Muscle layer of duodenum (tissue), 2 donors: ENCODE measurements around the gene GRIK3.
"Not testable (repeated sequence)": the region's sequence is repeated elsewhere in the genome, so short reads cannot be mapped to it uniquely, and the experiment has no call there.

ENCODE experiments used
- H3K27ac ChIP-seq: one replicate; pipeline ENCODE4 v1.7.0; 2013; ENCODE audit warnings: mild to moderate bottlenecking, low read length
- H3K27me3 ChIP-seq: one replicate; pipeline ENCODE4 v1.7.0; 2013; ENCODE audit warnings: low read depth, mild to moderate bottlenecking, control low read depth, low read length
- H3K36me3 ChIP-seq, 2 donors: one replicate each; pipeline ENCODE4 v1.7.0; 2013; ENCODE audit warnings: low read length in 2 of 2, control low read depth in 1 of 2, mild to moderate bottlenecking in 1 of 2; ENCODE audit not compliant: insufficient read depth in 2 of 2, control insufficient read depth in 1 of 2
- H3K4me1 ChIP-seq, 2 donors: one replicate each; pipeline ENCODE4 v1.7.0; 2013; ENCODE audit warnings: low read length in 2 of 2, mild to moderate bottlenecking in 2 of 2, control low read depth in 1 of 2, moderate library complexity in 1 of 2; ENCODE audit not compliant: insufficient read depth in 2 of 2, control insufficient read depth in 1 of 2
- H3K4me3 ChIP-seq, 2 donors: one replicate each; pipeline ENCODE4 v1.7.0; 2013; ENCODE audit warnings: low read length in 2 of 2, low read depth in 1 of 2, mild to moderate bottlenecking in 1 of 2
- H3K9me3 ChIP-seq, 2 donors: one replicate each; pipeline ENCODE4 v1.7.0; 2013; ENCODE audit warnings: low read length in 2 of 2, control low read depth in 1 of 2, mild to moderate bottlenecking in 1 of 2; ENCODE audit not compliant: control insufficient read depth in 1 of 2
- donor health status: healthy.

Gene GRIK3

DNA sequence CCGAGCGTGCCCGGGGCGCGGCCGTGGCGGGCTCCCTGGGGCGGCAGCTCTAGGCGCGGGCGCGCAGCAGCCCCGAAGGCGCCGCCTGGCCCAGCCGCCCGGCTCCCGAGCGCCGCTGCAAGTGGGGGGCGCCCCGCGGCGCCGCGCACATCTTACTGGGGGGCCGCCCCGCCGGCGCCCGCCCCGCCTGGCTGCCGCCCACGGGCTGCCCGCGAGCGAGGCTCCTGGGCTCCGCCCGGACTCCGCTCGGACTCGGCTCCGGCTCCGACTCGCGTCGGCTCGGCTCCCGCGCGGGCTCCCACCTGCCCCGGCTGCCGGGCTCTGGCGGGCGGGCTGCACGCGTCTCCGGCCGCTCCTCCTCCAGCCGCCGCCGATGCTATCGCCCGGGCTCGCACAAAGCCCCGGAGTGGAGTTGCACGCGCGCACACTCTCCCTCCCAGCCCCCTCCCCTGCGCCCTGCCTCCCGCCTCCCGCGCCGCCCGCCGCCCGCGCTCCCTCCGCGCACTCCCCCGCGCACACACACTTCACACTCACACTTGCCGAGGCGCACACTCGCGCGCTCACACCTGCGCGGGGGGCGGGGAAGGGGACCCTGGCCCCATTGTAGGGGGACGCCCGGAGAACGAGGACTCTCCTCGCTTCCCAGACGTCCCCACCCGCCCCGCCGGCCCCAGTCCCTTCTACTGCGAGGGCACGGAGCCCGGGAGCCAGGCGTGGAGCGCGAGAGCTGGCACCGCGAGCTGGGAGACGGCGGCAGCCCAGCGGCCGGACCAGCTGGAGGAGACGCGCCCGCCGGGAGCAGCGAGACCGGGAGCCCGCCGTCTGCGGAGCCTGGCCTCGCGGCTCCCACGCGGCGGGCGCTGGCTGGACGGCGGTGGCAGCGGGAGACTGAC, at the start of gene GRIK3:
TSS of gene GRIK3 (minus strand) at position 395 of the 893 bp plus-strand sequence. CDS start 407 bp downstream, outside the sequence.
- peaks cover 0 to 31% of the 10 kb centered on the region in 2 donors for H3K4me1 ChIP-seq
- no peak within 1 kb of the TSS for H3K27ac ChIP-seq
- peaks cover 55% of the 10 kb centered on the region for H3K27me3 ChIP-seq
- H3K36me3 ChIP-seq = no peaks in the 10 kb centered on the region
- peak within 1 kb of the TSS in 1 of 2 donors; percentile 51 for H3K4me3 ChIP-seq
- H3K9me3 ChIP-seq = no peaks in the 10 kb centered on the region

DNA sequence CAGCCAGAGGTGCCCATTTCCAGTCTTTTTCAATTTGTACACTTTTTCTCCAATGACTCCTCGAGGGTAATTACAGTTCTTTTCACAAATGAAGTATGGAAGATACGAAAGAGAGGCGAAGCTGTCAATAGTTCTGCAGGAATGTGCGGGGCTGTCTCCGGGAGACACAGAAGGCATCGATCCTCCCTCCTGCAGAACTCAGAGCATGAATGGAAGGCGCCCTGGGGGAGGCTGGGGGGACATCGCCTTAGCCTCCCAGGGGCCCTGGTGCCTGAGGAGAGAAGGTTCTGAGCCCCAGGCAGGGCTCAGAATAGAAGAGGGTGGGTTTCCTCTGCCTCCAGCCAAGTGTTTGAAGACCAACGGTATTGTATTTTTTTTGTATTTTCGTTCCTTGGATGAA, 49.7 kb upstream of the GRIK3 start:
- Histone ChIP-seq H3K4me1 (no peaks in the 10 kb centered on the region), H3K36me3 (no peaks in the 10 kb centered on the region), H3K9me3 (no peaks in the 10 kb centered on the region), H3K27ac (no peak overlapping the region), H3K27me3 (no peaks in the 10 kb centered on the region), H3K4me3 (no peak overlapping the region)

DNA sequence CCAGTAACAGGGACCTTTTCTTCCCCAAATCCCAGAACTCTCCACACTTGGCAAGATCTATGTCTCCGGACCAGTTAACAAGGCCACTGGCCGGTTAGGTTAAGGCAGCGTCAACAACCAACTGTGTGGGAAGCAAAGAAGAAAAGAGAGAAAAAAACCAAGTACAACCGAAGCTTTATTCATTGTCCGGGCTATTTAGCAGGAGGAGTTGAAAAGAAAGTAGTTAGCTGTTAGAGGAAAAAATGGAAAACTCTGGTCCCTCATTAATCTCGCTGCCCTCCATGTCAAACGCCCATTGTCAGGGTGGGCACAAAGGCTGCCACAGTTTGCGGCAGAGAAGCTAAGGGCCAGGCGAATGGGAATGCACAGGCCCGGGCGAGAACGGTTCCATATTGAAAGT, 49.3 kb upstream of the GRIK3 start:
- no peak overlapping the region for H3K27ac ChIP-seq
- H3K9me3 ChIP-seq = no peaks in the 10 kb centered on the region
- H3K4me1 ChIP-seq = no peaks in the 10 kb centered on the region
- peaks cover 3% of the 10 kb centered on the region for H3K27me3 ChIP-seq
- H3K4me3 ChIP-seq = no peak overlapping the region
- no peaks in the 10 kb centered on the region for H3K36me3 ChIP-seq

DNA sequence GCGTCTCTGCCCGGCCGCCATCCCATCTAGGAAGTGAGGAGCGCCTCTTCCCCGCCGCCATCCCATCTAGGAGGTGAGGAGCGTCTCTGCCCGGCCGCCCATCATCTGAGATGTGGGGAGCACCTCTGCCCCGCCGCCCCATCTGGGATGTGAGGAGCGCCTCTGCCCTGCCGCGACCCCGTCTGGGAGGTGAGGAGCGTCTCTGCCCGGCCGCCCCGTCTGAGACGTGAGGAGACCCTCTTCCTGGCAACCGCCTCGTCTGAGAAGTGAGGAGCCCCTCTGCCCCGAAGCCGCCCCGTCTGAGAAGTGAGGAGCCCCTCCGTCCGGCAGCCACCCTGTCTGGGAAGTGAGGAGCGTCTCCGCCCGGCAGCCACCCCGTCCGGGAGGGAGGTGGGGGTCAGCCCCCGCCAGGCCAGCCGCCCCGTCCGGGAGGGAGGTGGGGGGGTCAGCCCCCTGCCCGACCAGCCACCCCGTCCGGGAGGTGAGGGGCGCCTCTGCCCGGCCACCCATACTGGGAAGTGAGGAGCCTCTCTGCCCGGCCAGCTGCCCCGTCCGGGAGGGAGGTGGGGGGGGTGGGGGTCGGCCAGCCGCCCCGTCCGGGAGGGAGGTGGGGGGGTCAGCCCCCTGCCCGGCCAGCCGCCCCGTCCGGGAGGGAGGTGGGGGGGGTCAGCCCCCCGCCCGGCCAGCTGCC, 46.1 kb upstream of the GRIK3 start:
- H3K4me1 ChIP-seq, H3K36me3 ChIP-seq, H3K4me3 ChIP-seq, H3K9me3 ChIP-seq, H3K27ac ChIP-seq, H3K27me3 ChIP-seq: not testable (repeated sequence)

DNA sequence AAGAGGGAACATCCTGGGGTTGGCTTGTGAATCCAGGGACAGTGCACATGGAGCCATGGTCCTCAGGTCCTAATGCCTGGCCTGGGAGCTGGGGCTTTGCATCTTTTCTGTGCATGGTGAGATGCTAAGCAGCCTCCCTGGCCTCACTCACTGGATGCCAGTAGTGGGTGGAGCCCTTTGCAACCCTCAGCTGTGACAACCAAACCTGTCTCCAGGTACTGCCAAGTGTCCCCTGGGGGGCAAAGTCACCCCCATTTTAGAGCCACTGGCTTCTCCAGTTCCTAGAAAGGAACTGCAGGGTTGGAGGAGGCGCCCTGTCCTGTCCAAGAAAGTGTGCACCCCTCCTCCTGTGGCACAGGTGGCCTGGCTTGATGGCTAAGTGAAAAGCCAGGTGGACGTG, 44.6 kb upstream of the GRIK3 start:
- no peaks in the 10 kb centered on the region for H3K36me3 ChIP-seq
- no peaks in the 10 kb centered on the region for H3K4me1 ChIP-seq
- peaks cover 4% of the 10 kb centered on the region for H3K27me3 ChIP-seq
- H3K9me3 ChIP-seq = no peaks in the 10 kb centered on the region
- H3K4me3 ChIP-seq = no peak overlapping the region
- H3K27ac ChIP-seq = no peak overlapping the region

DNA sequence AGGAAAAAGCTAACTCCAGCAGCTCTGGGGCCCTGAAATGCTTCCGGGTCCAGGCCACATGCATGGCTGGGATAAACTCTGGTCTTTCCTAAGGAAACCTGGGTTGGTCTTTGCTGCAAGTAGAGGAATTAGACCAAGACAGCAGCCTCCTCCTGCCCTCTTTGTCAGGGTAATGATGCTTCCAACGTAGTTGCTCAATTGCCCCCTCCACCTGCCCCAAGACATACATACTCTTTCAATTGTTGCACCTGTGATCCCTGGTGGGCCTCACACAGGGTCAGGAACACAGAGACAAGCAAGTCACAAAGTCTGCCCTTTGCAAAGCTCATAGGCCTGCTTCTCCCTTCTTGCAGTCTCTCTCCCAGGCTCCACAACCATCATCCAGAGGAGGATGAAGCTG, 41.9 kb upstream of the GRIK3 start:
- H3K9me3 ChIP-seq = no peaks in the 10 kb centered on the region
- no peak overlapping the region for H3K27ac ChIP-seq
- H3K36me3 ChIP-seq = no peaks in the 10 kb centered on the region
- H3K4me1 ChIP-seq = no peaks in the 10 kb centered on the region
- H3K4me3 ChIP-seq = no peak overlapping the region
- H3K27me3 ChIP-seq = peaks cover 4% of the 10 kb centered on the region

DNA sequence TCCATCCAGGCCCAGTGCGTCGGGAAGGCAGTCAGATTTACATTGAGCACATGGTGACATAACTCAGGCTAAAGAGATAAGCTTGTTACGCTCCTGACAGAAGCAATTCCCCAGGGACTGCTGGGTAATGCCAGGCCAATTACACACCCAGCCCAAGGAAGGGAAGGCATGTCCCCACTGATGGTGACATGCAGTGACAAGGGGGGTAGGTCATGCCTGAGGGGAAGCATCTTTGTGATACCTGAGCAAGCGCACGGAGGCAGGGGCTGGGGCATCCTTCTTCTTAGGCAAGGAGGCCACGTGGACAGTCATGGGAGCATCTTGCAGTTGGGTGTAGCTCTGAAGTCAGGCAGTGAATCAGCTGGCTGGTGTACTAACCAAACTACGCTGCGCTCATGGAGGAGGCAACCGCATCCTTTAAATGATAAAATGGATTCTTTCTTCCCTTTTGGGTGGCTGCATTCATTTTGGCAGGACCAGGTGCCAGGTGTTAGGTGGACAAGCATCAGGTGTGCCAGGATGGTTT, 39.6 kb upstream of the GRIK3 start:
- Histone ChIP-seq H3K36me3 (no peaks in the 10 kb centered on the region), H3K4me3 (no peak overlapping the region), H3K4me1 (no peaks in the 10 kb centered on the region), H3K27me3 (peaks cover 4% of the 10 kb centered on the region), H3K9me3 (no peaks in the 10 kb centered on the region), H3K27ac (no peak overlapping the region)

DNA sequence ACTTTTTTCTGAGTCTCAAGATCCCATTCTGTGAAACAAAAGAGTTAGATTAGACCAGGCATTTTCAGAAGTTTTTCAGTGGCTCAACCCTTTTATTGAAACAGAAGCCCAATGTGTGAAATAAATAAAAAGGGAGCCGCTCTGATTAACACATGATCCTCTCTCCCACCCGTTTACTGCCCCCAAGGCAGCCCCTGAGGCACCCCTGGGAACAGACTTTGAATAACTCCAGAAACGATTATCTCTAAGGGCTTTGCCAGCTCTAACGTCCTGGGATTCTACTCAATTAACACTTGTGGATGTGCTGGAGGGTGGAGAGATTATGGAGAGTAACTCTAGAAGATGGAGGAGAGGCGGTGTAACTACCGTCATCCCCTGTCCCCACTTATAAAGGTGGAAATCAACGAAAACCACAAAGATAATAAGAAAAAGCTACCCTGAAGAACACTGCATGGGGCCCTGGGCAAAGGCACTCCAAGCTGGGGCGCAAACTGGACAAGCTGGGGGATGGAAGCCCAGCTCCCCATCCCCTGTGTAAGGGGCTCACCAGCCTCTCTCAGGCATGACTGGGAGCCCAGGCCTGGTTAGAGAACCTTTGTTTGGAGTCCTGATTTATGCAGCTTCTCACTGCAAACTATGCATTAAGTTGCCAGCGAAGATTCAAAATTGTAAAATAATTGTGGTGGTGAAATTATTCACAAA, 39.0 kb upstream of the GRIK3 start:
- Histone ChIP-seq H3K9me3 (no peaks in the 10 kb centered on the region), H3K36me3 (no peaks in the 10 kb centered on the region), H3K27ac (no peak overlapping the region), H3K27me3 (no peaks in the 10 kb centered on the region), H3K4me3 (no peak overlapping the region), H3K4me1 (no peaks in the 10 kb centered on the region)

DNA sequence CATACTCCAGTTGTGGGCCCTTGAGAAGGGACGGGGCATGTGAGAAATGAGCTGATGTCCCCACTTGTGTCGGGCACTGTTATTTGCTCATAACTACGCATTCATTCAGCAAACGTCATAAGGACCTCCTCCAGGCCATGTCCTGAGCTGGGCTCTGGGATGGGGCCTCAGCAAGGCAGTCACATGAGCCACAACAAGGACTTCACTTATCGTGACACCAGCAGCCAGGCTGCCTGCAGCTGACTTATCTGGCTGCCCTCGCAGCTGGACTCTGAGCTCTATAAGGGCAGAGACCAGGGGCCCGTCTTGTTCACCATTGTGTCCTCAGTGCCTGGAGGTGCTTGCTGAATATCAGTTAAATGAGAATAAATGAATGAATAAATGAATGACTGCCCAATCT, 37.5 kb upstream of the GRIK3 start:
- H3K4me3 ChIP-seq = no peak overlapping the region
- no peaks in the 10 kb centered on the region for H3K36me3 ChIP-seq
- no peaks in the 10 kb centered on the region for H3K4me1 ChIP-seq
- no peak overlapping the region for H3K27ac ChIP-seq
- no peaks in the 10 kb centered on the region for H3K9me3 ChIP-seq
- H3K27me3 ChIP-seq = no peaks in the 10 kb centered on the region

DNA sequence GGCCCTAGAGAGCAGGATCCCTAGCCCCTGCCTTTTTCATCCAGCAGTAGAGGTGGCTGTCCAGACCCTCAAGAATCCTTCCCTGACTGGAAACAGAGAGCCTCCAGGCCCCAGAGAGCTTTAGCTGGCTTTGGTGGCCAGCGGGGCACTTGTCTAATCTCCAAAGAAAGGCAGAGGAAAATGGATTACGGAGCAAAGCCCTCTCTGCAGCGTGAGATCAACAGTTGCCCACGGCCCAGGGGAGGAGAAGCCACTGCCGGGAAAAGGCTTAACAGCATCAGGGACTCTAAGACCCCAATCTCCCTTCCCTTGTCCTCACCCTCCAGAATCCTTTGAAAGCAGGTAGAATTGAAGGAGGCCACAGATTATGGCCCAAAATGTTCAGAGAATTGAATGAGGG, 35.8 kb upstream of the GRIK3 start:
- no peaks in the 10 kb centered on the region for H3K27me3 ChIP-seq
- no peaks in the 10 kb centered on the region for H3K9me3 ChIP-seq
- H3K4me3 ChIP-seq = no peak overlapping the region
- no peak overlapping the region for H3K27ac ChIP-seq
- no peaks in the 10 kb centered on the region for H3K4me1 ChIP-seq
- no peaks in the 10 kb centered on the region for H3K36me3 ChIP-seq

DNA sequence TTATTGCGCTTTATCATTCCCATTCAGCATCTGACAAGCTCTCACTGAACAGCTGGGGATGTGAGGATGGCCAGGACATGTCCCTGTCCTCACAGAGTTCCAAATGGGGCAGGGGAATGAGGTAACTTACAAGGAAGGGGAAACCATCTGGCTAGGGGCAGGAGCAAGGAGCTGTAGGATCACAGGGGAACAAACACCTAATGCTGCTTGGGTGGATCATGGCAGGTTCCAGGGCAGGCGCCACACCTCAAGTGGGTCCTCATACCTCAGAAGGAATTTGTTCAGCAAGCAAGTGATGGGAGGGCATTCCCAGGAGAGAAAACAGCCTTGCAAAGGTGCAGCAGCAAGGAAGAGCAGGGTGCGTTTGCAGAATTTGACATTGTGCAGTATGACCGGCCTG, 35.1 kb upstream of the GRIK3 start:
- Histone ChIP-seq H3K9me3 (no peaks in the 10 kb centered on the region), H3K27ac (no peak overlapping the region), H3K27me3 (no peaks in the 10 kb centered on the region), H3K36me3 (no peaks in the 10 kb centered on the region), H3K4me1 (no peaks in the 10 kb centered on the region), H3K4me3 (no peak overlapping the region)
